Measurements from ENCODE around the gene ASB4.
A peak's percentile ranks its signal among the peaks of the same experiment; 100 is the strongest.
"Not testable (repeated sequence)": the region's sequence is repeated elsewhere in the genome, so short reads cannot be mapped to it uniquely, and the experiment has no call there.

Gene ASB4

GRCh38 chr7:95478272-95479037, 7.3 kb upstream of the ASB4 start:
- DNase-seq (ENCODE audit: low read depth in 2 of 2), result no peak

DNA sequence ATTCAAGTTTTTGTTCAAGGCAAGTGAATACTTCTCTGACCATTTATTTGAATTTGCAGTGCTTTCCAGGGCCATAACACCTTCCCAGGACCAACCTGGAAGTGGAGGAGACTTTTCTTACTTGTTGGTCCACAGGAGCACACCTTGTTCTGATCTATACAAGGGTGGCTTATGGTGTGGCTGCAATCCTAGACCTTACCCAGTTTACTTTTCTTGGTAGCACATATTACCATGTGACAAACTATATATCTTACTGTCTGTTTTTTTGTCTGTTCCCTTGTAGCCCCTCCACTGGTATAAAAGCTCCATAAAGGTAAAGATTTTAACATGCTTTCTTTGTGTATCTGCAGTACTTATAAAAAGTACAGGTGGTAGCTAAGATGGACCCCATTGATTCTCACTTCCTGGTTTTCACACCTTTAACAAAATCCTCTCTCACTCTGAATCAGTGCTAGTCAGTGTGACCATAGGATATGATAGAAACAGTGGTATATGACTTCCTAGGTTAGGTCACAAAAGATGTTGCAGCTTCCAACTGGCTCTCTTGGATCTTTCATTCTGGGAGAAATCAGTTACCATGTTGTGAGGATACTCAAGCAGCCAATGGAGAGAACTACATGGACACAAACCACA, 5.6 kb upstream of the ASB4 start:
- no peak for DNase-seq (ENCODE audit: low read depth in 2 of 2)

DNA sequence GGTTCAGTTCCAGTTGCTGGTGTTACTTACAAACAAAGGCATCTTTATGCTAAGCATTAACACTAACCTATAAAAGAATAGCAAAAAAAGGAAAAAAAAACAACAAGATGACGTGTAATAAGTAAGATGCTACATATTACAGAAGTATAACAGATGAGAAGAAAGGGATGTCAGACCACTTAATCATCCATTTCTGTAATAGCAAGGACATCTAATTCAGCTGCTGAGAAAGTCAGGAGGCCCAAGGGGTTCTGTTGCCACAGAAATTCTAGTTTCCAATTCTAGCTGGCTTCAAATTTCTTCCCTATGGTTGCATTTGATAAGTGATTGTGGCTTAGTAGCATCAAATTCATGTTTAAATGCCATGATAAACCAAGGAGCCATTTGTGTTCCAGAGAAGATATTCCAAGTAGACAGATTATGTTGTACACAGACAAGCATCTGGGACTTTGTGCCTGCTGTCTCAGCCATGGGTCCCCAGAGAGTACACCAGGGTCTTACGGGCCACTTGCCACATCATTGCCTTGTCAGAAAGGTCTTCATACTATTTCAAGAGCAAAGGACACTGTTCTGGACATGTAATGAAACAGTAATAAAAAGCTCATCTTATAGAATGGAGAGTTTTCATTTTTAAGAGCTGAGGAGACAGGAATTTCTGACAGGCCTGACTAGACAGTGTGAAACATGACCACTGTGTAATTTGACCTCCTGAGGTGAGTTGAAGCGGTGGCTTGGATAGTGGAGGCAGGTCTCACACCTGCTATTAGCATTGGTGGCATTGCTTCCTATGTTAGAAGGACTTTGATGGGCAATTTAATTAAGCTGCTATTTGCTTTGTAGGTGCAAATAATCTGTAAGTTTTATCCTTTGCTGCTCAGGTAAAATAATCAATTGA, 4.2 kb upstream of the ASB4 start:
- DNase-seq (ENCODE audit: low read depth in 2 of 2), result no peak

DNA sequence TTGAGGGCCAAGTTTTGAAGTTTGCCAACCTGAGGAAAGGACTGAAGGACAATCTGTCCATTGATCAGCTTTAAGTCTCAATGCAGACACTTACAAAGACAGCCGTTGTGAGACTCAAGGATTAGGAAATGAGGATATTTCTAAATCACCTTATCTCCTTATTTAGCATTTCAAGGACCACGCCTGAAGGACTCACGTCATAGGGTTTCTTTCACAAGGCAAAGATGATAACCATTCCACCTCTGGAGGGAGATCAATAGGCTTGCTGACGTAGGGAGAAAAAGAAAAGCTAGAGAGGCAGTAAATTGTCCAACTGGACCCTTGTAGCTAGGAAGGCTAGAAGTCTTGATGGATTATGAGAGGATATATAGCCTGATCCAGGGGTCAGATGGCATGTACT, 3.3 kb upstream of the ASB4 start:
- no peak for DNase-seq (ENCODE audit: low read depth in 2 of 2)

DNA sequence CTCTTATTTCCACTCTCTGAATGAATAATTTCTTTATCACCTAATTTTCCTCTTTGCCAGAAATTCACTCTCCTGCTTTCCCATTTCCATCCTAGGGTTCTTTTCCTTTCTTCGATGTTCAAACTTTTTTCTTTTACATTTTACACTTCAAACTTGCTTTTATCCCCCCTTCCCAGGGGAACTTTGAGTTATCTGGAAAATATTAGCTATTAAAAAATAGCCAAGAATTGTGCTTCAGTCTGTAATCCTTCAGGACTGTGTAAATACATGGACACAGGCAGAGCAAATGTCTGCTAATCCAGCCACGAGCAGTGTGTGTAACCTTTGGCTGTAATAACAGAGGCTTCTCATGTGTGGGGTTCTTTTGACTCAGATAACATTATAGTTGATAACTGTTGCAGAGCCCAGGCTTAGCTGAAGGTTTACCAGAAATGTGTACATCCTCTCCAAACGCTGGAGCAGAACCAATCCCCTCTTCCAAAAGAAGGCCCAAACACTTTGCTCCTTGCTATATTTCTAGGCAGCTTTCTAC, 4.6 kb downstream of the ASB4 start:
- DNase-seq (ENCODE audit: low read depth in 2 of 2), result no peak

DNA sequence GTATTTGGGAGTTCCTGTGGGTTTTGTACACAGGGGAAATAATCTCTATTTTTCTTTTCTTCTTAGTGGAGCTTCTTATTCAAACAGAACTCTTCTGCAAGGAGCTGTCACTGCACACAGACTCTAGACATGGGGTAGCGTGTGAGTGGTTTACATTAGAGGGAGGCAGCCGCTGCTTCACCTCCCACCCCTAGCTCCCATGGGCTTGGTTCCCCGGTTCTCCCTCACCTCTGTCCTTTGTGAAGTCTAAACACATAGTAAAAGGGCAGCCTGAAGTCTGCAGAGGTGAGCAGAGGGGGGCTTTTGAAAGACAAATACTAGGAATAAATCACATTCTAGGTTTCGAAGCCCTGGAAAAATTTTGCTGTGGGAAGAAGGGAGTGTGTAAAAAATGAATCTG, 5.5 kb downstream of the ASB4 start:
- DNase-seq (ENCODE audit: low read depth in 2 of 2), result no peak

GRCh38 chr7:95491634-95492314, 6.0 kb downstream of the ASB4 start:
- no peak for DNase-seq (ENCODE audit: low read depth in 2 of 2)

DNA sequence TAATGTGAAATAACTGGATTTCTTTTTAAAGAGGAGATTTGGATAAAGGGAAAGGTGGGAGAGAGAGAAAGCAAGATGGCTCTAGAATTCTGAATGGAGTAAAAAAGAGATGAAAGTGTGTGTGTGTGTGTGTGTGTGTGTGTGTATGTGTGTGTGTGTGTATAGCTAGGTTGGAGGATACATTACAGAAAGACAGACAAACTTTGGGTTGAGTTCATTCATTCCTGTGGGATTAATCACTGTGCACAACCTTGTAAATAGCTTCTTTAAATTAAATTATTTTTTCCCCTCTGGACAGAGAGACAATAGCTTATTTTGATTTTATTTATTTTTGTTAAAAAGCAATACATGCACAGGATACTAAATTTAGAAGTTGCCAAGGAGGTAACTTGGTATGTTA, 7.5 kb downstream of the ASB4 start:
- DNase-seq (ENCODE audit: low read depth in 2 of 2), result no peak

DNA sequence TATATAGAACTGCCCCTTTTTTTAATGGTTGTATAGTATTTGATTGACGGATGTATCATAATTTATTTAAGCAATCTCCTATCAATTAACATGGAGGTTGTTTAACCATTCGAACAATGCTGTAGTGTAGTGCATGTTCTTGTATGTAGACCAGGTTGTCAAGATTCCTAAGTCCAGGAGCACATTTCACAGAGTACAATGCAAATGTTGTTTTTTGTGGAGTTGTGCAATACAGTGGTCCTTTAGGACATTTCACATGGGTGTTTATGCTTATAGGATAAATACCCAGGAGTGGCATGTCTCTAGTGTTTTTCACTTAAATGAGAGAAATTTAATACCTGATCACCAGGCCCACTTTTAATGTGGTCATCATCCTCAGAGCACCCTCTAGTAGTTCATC, 8.1 kb downstream of the ASB4 start:
- no peak for DNase-seq (ENCODE audit: low read depth in 2 of 2)

GRCh38 chr7:95501261-95501832, 15.6 kb downstream of the ASB4 start:
- no peak for DNase-seq (ENCODE audit: low read depth in 2 of 2)

DNA sequence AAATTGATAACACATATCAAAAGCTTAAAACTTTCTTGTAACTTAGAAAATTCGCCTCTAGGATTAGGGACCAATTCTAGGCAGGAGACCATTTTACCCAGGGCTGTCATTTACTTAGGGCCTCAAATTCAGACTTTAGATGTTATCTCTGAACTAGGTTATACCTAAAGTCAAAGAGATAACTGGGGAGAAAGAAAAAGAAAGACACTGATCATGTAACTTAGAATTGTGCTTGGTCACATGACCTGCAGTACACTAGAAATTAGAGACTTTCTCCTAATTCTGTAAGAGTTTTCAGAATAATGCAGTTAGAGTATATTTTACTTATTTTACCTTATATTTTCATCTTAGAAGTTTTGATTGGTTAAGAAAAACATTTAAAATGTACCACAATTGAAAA, 16.7 kb downstream of the ASB4 start:
- no peak for DNase-seq (ENCODE audit: low read depth in 2 of 2)

DNA sequence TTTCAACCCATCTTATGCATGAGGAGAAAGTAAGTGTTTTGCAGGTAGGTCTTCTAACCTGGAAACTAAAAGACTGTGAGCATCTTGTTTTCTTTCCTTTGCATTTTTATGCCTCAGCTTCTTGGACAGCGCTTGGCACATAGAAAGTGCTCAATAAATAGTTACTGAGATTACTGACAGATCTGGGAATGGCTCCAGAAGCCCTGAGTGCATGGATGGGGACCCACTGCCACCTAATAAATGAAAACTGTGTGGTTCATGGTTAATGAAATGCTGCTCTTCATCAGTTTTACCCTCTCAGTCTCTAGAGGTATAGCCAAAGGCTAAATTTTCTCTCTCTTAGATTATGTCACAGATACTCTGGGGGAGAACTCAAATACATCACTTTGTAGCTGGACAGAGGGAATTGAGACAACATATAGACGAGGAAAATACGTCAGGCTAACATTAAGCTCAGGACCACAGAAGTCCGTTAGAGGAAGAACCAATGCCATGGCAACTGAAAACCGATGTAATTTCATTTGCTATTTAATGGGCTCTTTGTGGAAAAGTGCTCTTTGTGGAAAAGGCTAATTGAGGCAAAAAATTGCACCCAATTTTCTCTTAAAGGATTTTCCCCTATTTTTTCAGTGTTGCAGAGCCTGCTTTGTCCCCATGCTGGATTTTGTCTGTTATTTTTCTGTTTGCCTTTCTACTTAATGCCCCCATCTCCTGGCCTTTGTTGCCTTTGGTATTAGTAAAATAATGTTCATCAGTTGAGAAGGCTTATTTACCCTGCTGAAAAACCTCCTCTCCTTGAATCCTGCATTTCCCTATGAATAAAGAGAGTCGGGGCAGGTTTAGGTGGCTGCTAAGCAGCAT, 17.8 kb downstream of the ASB4 start:
- DNase-seq (ENCODE audit: low read depth in 2 of 2), result no peak

DNA sequence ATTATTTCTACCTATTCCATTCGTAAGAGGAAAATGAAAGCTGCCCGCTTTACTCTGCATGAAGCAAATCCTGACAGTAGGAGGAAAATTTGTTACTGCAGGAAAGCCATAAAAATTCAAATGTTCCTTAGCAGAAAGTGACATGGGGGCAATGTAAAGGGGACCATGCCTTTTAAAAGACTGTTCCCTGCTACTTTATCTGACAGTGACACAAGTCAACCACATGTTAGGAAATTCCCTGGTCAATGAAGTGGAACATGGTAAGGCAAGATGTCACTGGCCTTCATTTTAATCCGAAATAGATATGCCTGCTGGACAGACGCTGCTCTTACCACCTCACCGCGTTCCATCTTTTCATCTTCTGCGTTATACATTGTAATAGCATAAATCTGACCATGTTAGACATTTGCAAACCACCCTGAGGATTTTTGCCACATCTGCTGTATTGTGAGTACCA, 18.4 kb downstream of the ASB4 start:
- not testable (repeated sequence) for DNase-seq (ENCODE audit: low read depth in 2 of 2)

GRCh38 chr7:95508780-95509179, 23.0 kb downstream of the ASB4 start:
- DNase-seq (ENCODE audit: low read depth in 2 of 2), result no peak

GRCh38 chr7:95509199-95509598, 23.5 kb downstream of the ASB4 start:
- DNase-seq (ENCODE audit: low read depth in 2 of 2), result no peak

GRCh38 chr7:95511716-95512260, 26.0 kb downstream of the ASB4 start:
- peak; percentile 9 to 13 for DNase-seq (ENCODE audit: low read depth in 2 of 2)

GRCh38 chr7:95517458-95517857, 31.7 kb downstream of the ASB4 start:
- no peak for DNase-seq (ENCODE audit: low read depth in 2 of 2)

DNA sequence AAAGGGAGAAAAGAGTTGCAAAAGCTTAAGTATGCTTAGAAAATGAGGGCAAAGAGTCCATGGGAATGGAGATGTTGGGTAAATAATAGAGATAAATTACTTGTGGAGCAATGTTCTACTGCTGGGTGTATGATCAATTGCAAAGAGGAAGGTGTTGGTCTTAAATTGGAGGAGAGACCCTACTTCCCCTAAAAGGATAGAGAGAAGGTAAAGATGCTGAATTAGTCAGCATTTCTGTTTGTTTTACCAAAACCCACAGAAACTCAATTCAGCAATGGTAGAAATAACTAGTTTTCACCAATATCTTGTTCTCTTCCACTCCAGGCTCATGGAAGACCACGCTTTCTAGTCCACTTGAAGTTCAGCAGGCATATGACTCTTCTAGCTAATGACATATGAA, 32.1 kb downstream of the ASB4 start:
- no peak for DNase-seq (ENCODE audit: low read depth in 2 of 2)

GRCh38 chr7:95520136-95520535, 34.4 kb downstream of the ASB4 start:
- DNase-seq (ENCODE audit: low read depth in 2 of 2), result no peak

- DNase-seq (ENCODE audit: low read depth in 2 of 2), result no peak
Measured at GRCh38 chr7:95525503-95525902, 39.8 kb downstream of the ASB4 start.
